HG03196 (cell line): ENCODE data around the gene P2RX7.
"Not testable (repeated sequence)": the region's sequence is repeated elsewhere in the genome, so short reads cannot be mapped to it uniquely, and the experiment has no call there.

Experiments
- ATAC-seq: cut with Tn5 transposase; IDR thresholded peaks from one replicate; pipeline ENCODE4 v1.9.1; 2021; ENCODE audit not compliant: unreplicated experiment

P2RX7 gene

DNA sequence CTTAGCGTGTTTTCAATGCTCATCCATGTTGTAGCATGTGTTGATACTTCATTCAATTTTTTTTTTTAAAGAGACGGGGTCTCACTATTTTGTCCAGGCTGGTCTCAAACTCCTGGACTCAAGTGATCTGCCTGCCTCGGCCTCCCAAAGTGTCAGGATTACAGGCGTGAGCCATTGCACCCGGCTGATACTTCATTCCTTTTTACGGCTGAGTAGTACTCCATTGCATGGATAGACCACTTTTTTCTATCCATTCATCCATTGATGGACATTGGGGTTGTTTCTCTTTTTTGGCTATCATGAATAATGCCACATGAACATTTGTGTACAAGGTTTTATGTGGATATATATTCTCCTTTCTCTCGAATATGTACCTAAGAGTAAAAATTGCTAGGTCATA is 1.2 kb downstream of the P2RX7 start:
- ATAC-seq, result no peak

DNA sequence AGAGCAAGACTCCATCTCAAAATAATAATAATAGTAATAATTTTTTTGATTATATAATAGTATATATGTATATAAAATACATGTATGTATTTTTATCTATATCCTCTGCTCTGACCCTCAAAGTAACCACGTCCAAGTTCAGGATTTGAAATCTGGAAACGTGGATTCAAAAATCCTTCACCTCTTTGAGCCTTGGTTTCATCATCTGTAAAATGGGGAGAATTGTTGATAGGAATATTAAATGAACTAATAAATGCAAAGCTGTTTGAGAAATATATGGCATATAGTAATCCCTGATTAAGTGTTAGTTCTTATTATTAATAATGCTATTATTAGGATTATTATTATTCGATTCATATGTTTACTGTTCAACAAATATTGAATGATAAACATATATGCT is 2.6 kb downstream of the P2RX7 start:
- no peak for ATAC-seq

DNA sequence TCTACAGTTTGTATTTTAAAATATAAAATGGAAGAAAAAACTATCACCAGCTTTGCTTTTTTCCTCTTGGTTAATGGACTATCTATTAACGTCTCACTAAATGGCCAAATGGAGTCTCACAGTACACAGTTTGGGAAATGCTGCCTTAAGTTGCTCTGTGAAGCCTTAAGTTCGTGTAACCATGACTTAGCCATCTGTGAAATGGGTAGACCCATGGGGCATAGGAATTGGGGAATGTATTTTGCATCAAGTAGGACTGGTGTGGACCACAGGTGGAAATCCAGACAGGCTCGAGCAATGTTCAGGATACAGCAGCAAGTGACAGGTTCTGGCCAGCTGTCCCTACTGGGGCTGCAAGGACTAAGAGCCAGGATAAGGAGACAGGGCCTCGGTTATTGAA is 4.8 kb downstream of the P2RX7 start:
- ATAC-seq, result no peak

DNA sequence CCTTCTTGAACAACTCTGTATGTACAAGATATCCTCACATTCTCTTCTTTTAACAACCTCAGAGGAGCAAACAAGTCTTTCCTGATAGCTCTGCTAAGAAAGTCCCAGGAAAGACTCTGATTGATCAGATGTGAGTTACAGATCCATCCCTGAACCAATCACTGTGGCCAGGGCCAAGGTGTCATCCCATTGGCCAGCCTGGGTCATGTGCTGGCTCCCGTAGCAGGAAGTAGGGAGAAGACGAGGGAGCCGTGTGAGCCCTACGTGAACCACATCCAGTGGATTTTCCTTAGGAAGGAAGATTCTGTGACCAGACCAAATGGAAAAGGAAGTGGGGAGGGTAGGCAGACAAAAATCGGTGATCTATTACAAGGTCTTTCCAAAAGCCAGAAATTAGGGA is 5.6 kb downstream of the P2RX7 start:
- ATAC-seq, result no peak

DNA sequence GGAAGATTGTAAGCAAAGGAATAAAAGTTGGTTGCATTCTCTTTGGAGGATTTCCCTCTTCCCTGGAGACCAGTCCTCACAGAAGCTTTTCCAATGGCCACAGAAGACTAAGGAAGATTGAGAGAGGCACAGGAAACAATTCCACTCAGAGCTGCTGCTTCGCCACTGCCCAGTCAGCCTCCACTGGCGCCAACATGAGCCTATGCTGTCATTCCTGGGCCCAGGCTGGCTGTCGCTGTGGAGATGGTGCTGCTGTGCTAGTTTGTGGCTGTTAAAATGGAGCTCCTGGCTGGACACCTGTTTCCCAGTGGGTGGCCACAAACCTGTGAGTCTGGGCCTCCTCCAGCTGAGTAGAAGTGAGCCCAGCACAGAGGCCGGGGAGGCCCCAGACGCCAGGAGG is 6.6 kb downstream of the P2RX7 start:
- no peak for ATAC-seq

DNA sequence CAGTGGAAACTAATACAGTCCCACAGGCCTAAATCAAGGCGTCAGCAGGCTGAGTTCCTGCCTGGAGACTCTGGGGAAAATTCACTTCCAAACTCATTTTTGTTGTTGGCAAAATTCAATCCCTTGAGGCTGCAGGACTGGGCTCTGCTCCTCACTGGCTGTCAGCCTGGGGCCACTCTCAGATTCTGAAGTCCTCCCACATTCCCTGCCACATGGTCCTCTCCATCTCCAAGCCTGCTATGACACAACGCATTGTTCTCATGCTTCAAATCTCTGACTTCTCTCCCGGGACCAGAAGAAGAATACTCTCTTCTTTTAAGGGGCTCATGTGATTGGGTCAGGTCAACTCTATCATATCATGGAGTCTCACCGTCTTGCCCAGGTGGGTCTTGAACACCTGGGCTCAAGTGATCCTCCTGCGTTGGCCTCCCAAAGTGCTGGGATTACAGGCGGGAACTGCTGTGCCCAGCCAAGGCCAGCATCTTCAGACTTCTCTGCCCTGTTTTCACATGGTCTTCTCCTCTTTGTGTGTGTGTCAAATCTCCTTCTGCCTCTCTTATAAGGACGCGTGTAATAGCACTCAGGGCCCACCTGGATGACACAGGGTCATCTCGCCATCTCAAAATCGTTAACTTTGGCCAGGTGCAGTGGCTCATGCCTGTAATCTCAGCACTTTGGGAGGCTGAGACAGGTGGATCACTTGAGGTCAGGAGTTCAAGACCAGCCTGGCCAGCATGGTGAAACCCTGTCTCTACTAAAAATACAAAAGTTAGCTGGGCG is 9.7 kb downstream of the P2RX7 start:
- no peak for ATAC-seq

DNA sequence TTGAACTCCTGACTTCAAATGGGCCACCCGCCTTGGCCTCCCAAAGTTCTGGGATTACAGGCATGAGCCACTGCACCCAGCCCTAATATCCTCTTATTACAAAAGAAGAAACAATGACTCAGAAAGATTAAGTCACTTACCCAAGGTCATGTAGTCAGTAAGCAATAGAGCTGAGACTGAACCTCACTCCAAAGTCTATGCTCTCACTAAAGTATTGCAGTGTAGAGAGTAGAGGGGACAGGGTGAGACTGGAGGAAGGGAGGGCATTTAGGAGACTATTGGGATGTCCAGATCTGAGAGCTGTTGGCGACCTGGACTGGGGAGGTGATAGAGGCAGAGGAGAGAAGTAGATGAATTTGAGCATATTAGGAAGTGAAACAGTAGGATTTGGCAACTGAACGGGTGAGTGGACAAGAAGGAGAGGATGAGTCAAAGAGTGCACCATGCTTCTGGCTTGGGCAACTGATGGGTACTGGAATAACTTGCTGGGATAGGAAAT is 11.8 kb downstream of the P2RX7 start:
- no peak for ATAC-seq

DNA sequence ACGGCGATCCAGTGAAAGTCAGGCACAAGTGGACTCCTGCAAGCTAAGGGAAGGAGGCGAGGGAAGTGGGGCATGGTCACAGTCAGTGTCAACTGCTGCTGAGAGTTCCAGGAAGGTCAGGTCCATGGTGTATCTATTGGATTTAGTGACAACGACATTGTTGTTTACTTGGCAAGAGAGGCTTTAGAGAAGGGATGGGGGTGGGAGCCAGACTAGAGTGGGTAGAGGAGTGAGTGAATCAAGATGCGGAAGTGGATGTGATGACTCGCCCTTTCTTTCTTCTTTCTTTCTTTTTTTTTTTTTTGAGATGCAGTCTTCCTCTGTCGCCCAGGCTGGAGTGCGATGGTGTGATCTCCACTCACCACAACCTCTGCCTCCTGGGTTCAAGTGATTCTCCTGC is 12.5 kb downstream of the P2RX7 start:
- no peak for ATAC-seq

DNA sequence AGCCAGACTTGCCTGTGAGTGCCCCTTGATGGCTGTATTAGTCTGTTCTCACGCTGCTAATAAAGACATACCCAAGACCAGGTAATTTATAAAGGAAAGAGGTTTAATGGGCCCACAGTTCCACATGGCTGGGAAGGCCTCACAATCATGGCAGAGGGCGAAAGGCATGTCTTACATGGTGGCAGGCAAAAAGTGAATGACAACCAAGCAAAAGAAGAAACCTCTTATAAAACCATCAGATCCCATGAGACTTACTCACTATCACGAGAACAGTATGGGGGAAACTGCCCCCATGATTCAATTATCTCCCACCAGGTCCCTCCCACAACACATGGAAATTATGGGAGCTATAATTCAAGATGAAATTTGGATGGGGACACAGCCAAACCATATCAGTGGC is 16.6 kb downstream of the P2RX7 start:
- not testable (repeated sequence) for ATAC-seq

DNA sequence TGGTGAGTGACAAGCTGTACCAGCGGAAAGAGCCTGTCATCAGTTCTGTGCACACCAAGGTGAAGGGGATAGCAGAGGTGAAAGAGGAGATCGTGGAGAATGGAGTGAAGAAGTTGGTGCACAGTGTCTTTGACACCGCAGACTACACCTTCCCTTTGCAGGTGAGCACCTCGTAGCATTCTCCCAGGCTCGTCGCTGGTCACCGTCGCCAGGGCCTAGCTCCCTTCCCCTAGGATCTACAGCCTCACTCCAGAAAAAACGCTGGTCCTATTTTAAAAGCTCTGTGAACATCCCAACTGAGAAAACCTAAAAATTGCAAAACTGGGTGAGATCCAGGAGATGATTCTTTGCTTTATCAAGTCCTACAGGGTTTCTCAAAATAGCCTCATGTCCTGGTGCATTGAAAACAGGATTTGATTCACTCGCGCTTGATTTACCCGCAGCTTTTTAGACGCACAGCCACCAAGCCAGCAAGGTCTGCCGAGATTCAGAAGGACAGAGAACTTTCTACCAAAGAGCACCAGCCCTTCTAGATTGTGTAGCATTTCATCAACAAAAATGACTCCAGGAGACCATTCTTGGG is 22.2 kb downstream of the P2RX7 start:
- ATAC-seq, result no peak

DNA sequence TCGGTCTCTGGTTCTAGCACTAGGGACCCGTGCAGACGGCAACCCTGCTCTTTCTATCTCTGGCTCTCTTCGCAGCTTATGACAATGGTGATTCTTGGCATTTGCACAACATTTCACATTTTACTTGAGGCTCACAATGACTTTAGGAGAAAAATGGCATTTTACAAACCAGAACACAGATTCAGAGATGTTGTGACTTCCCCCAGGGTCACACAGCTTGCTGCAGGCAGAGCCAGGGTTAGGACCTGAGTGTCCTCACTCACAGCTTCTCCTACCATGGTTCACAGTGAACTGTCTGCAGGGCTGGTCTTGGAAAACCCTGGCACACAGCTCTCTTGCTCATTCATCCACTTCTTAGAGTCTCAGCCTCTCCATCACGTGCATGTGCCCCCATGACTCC is 23.7 kb downstream of the P2RX7 start:
- no peak for ATAC-seq

DNA sequence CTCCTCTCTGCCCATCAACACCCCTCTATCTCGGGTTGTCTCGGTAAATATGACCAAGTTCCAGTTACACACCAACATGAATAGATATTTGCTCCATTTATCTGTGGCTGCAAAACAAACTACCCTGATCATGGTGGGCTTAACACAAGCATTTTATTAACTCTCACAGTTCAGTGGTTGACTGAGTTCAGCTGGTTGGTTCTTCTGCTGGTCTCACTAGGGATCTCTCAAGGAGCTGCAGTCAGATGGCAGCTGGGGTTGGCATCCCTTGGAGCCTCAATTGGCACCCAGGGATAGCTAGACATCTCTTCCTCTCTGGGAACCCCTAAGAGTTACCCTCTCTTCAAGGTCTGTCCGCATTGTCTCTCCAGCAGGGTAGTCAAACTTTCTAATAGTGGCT is 25.4 kb downstream of the P2RX7 start:
- ATAC-seq, result no peak

DNA sequence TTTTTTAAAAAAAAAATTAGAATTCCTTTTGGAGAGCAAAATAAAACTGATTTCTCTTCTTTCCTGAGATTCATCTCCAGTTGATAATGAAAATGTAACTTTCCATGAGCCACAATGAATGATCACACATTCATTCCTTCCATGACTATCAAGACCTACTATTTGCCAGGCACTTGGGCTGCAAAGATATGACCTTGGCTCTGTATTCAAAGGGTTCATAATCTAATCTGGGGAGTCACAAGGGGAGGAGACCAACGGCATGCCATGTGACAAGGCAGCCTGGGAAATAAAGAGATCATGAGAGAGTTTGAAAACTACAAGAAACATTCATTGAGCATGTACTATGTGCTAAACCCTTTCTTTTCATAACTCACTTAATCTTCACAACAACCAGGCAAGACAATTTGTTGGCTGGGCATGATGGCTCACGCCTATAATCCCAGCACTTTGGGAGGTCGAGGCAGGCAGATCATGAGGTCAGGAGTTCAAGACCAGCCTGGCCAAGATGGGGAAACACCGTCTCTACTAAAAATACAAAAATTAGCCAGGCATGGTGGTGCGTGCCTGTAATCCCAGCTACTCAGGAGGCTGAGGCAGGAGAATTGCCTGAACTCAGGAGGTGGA is 26.2 kb downstream of the P2RX7 start:
- not testable (repeated sequence) for ATAC-seq

DNA sequence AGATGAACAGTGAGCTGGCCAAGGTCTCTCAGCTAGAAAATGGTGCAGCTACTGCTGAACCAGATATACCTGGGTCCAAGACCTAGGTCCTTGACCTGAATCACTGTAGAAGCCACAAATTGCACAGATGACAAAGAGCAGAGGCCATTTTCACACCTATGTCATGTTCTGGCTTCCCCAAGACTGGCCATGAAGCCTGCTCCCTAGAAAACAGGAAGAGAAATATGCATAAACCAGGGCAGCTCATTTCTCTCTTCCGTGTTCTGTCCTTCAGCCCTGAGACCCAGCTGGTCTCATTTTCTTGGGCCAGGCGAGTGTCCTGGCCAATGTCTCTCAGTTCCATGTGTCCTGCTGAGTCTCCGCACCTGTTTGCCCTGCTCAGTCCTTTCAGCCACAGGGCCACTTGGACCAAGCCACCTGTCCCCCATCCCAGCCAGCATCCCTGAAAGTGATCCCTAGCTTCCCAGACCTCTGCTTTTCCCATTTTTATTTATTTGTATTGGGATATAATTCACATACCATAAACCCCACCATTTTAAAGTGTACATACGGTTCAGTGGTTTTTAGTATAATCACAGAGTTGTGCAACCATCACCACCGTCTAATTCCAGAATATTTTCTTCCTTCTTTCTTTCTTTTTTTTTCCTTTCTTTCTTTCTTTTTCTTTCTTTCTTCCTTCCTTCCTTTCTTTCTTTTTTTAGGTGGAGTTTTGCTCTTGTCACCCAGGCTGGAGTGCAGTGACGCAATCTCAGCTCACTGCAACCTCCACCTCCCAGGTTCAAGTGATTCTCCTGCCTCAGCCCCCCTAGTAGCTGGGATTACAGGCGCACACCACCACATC is 27.0 kb downstream of the P2RX7 start:
- ATAC-seq, result no peak

DNA sequence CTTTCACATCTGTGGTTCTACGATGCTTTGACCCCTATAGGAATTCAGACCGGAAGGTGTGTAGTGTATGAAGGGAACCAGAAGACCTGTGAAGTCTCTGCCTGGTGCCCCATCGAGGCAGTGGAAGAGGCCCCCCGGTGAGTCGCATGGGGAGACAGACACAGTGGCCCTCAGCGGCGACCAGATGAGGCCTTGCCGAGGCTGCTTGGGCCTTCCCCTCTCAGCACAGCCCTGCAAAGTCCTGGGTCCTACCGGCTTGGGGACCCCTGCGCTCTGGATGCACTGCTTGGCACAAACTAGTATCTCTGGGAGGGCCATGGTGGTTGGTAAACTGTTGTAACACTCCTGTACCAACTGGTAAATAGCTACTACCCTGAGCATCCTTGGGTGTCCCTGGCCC is 29.7 kb downstream of the P2RX7 start:
- ATAC-seq, result no peak

DNA sequence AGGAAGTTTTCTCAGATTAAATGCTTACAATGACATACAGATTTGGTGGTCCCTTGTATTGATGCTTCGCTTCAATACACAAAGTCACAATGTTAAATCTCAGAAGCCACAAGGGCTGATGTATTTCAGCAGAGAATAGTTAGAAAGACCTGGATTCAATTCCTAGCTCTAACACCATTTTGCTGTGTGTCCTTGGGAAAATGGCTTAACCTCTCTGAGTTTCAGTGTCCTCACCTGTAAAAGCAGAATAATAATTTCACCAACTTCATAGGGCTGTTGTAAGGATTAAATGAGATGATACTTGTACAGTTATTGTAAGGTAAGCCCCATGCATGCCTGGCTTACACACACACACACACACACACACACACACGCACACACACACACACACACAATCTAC is 30.3 kb downstream of the P2RX7 start:
- ATAC-seq, result no peak

DNA sequence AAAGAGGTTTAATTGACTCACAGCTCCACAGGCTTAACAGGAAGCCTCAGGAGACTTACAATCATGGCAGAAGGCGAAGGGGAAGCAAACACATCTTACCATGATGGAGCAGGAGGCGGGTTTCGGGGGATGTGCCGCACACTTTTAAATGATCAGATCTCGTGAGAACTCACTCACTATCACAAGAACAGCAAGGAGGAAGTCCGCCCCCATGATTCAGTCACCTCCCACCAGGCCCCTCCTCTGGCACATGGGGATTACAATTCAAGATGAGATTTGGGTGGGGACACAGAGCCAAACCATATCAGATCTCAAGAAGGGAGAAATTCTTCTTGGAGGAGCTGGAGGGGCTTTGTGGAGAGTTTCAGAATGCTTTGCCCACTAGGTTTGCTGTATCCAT is 32.2 kb downstream of the P2RX7 start:
- ATAC-seq, result not testable (repeated sequence)

DNA sequence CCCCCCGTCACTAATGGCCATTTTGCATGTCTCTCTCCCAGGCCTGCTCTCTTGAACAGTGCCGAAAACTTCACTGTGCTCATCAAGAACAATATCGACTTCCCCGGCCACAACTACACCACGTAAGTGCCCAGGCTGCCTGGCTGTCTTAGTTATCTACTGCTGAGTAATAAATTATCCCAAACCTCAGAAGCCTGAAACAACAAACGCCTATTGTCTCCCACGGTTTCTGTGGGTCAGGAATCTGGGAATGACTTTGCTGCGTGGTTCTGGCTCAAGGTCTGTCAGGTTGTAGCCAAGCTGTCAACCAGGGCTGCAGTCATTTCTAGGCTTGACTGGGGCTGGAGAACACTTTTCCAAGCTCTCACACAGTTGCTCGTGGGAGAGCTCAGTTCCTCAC is 32.6 kb downstream of the P2RX7 start:
- no peak for ATAC-seq

DNA sequence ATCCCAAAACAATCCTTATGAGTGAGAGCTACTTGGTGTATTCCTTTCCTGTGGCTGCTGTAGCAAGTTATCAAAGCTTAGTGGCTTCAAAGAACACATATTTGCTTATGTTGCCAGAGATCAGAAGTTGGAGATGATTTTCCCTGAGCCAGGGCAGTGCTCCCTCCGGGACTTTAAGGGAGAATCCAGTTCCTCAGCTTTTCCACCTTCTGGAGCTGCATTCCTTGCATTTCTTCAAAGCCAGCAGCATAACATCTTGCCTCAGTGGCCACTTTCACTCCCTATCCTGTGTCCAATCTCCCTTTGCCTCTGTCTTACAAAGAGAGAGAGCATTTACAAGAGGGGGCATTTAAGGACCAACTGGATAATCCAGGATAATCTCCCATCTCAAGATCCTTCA is 33.7 kb downstream of the P2RX7 start:
- no peak for ATAC-seq

DNA sequence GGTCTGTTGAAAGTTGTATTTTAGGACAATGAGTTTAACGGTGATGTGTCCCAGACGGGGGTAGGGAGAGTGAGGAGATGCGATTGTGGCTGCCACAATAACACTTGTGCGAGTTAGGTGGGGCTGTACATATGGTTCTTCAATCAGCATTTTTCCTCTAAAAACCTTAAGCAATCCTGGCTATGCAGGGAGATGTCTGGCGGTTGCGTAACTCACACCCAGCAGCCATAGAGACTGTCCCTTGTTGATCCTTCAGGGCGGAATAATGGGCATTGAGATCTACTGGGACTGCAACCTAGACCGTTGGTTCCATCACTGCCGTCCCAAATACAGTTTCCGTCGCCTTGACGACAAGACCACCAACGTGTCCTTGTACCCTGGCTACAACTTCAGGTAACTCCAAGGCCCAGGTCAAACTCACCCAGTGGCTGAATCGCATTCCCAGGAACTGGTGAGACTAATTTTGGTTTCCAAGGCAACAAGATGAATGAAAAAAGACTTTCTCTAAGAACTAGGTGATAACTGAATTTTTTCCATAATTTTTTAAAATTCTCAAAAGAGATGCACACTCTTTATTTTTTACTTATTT is 34.6 kb downstream of the P2RX7 start:
- no peak for ATAC-seq

DNA sequence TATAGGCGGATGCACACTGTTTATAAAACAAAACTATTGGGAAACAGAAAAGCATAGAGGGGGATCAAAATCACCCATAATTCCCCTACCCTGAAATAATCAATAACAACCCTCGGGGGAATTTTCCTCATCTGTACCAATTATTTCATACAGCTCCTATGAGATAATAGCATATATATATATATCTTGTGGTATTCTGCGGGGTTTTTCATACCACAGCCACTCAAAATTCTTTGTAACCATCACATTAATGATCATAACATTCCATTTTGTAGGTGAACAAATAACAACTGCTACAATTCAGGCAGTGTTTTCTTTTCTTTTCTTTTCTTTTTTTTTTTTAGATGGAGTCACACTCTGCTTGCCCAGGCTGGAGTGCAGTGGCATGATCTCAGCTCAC is 35.3 kb downstream of the P2RX7 start:
- no peak for ATAC-seq
